HG03025 (cell line): ENCODE measurements around the gene OR10R2.
"Not testable (repeated sequence)": the region's sequence is repeated elsewhere in the genome, so short reads cannot be mapped to it uniquely, and the experiment has no call there.

Experiments
- ATAC-seq: cut with Tn5 transposase; IDR thresholded peaks from one replicate; pipeline ENCODE4 v1.9.1; 2021; ENCODE audit warnings: mild to moderate bottlenecking, moderate library complexity; ENCODE audit not compliant: unreplicated experiment, low FRiP score

OR10R2 gene

GRCh38 chr1:158471920-158472319 lies at the start of gene OR10R2:
Gene OR10R2 (plus strand): TSS chr1:158472220. CDS start chr1:158472326, 106 bp downstream.
- no peak for ATAC-seq

- no peak for ATAC-seq
These were observed 47.0 kb upstream of the OR10R2 start for GRCh38 chr1:158425027-158425426.

GRCh38 chr1:158426137-158426536 lies 45.9 kb upstream of the OR10R2 start, which contains the start of gene OR10K2:
Gene OR10K2 (minus strand): TSS chr1:158426237. CDS start chr1:158420866, 5,371 bp downstream.
- no peak for ATAC-seq

- not testable (repeated sequence) for ATAC-seq
These were observed 41.9 kb upstream of the OR10R2 start for GRCh38 chr1:158430163-158430562.

GRCh38 chr1:158434741-158435140 lies 37.3 kb upstream of the OR10R2 start:
- ATAC-seq = no peak

GRCh38 chr1:158445376-158445775 lies 26.6 kb upstream of the OR10R2 start:
- no peak for ATAC-seq

- ATAC-seq = no peak
These were observed 17.5 kb upstream of the OR10R2 start for GRCh38 chr1:158454537-158454936.

GRCh38 chr1:158457246-158457645 lies 14.8 kb upstream of the OR10R2 start:
- no peak for ATAC-seq

GRCh38 chr1:158458263-158458662 lies 13.8 kb upstream of the OR10R2 start:
- ATAC-seq = no peak

GRCh38 chr1:158461534-158461933 lies 10.5 kb upstream of the OR10R2 start, which contains the start of gene OR10K1:
Gene OR10K1 (plus strand): TSS chr1:158461834. CDS start chr1:158465562, 3,728 bp downstream.
- no peak for ATAC-seq

GRCh38 chr1:158485455-158485854 lies 13.4 kb downstream of the OR10R2 start:
- ATAC-seq = no peak

- ATAC-seq = no peak
These were observed 19.3 kb downstream of the OR10R2 start for GRCh38 chr1:158491316-158491715.

GRCh38 chr1:158493054-158493453 lies 21.0 kb downstream of the OR10R2 start:
- ATAC-seq = no peak

GRCh38 chr1:158494796-158495195 lies 22.8 kb downstream of the OR10R2 start:
- ATAC-seq = no peak

GRCh38 chr1:158496374-158496773 lies 24.4 kb downstream of the OR10R2 start:
- ATAC-seq = no peak

- ATAC-seq = no peak
These were observed 34.5 kb downstream of the OR10R2 start for GRCh38 chr1:158506369-158506987.

GRCh38 chr1:158507511-158507910 lies 35.5 kb downstream of the OR10R2 start:
- ATAC-seq = no peak

GRCh38 chr1:158509471-158510156 lies 37.6 kb downstream of the OR10R2 start:
- no peak for ATAC-seq

GRCh38 chr1:158516966-158517365 lies 44.9 kb downstream of the OR10R2 start:
- no peak for ATAC-seq

GRCh38 chr1:158520021-158520420 lies 48.0 kb downstream of the OR10R2 start:
- ATAC-seq = no peak

GRCh38 chr1:158520955-158521665 lies 49.1 kb downstream of the OR10R2 start:
- ATAC-seq = no peak
